ENCODE measurements around the gene CD19.

- TF ChIP-seq CTCF (IDR thresholded peaks at IDR 0.05) (no peak), POLR2A (IDR thresholded peaks at IDR 0.05) (no peak), POLR2AphosphoS5 (IDR thresholded peaks at IDR 0.05) (no peak)
Measured at GRCh38 chr16:28905800-28906372, 25.9 kb upstream of the CD19 start.

Measured in sigmoid colon (tissue), 4 donors.